Heart right ventricle (tissue), 16 donors: ENCODE data around the gene CACNA2D4. TPM values are rescaled to one million over a fixed set of nuclear protein-coding genes. Genes with fewer than 3 reads are reported as not detected.

ENCODE experiments used
- ATAC-seq, 8 donors: fragments of 200-7000 bp; cut with Tn5 transposase; one replicate each; pipeline ENCODE4 v1.9.1; 2020; ENCODE audit warnings: mild to moderate bottlenecking in 8 of 8, moderate library complexity in 8 of 8, moderate number of reproducible peaks in 1 of 8
- DNase-seq, 2 donors: peaks; one replicate each; pipeline ENCODE4 v3.0.0-alpha.2; 2020
- H3K27ac ChIP-seq, 10 donors: fragments of 200-600 bp; sonication (generic) in 2 of 10; one replicate each; pipeline versions ENCODE4 v1.5.0 to v1.8.0; 2020 to 2022; ENCODE audit warnings: mild to moderate bottlenecking in 3 of 10
- H3K27me3 ChIP-seq, 7 donors: fragments of 200-600 bp; one replicate each; pipeline ENCODE4 v1.8.0; 2021 to 2022; ENCODE audit warnings: mild to moderate bottlenecking in 2 of 7
- H3K36me3 ChIP-seq, 9 donors: fragments of 200-600 bp; sonication (generic) in 1 of 9; one replicate each; pipeline versions ENCODE4 v1.5.0 to v1.8.0; 2020 to 2022; ENCODE audit warnings: mild to moderate bottlenecking in 2 of 9
- H3K4me1 ChIP-seq, 9 donors: fragments of 200-600 bp; sonication (generic) in 1 of 9; one replicate each; pipeline versions ENCODE4 v1.5.0 to v1.8.0; 2020 to 2022; ENCODE audit warnings: mild to moderate bottlenecking in 4 of 9
- H3K4me3 ChIP-seq, 10 donors: fragments of 200-600 bp; sonication (generic) in 2 of 10; one replicate each; pipeline versions ENCODE4 v1.5.0 to v1.8.0; 2020 to 2022; ENCODE audit warnings: mild to moderate bottlenecking in 7 of 10, moderate library complexity in 2 of 10
- H3K9me3 ChIP-seq, 11 donors: fragments of 200-600 bp in 10 of 11; sonication (generic) in 2 of 11; one replicate each; pipeline versions ENCODE4 v1.5.0 to v1.8.0; 2013 to 2022; ENCODE audit warnings: mild to moderate bottlenecking in 2 of 11, control low read depth in 1 of 11, moderate library complexity in 1 of 11
- CTCF ChIP-seq, 9 donors: fragments of 200-600 bp; sonication (generic) in 2 of 9; IDR thresholded peaks; one replicate each; pipeline versions ENCODE4 v1.5.0 to v1.8.0; 2021 to 2022; ENCODE audit warnings: antibody characterized with exemption in 9 of 9, mild to moderate bottlenecking in 5 of 9, moderate library complexity in 1 of 9
- WGBS, 2 donors: extraction: QIAGEN DNeasy Blood & Tissue Kit; methylation state at CpG; one replicate each; pipeline ENCODE4 v1.1.7; 2013; ENCODE audit warnings: inconsistent platforms in 1 of 2; 5-methylcytosine and 5-hydroxymethylcytosine counted together
- intact Hi-C, 10 donors: fragments of 100-400 bp; cut with DNase I; formaldehyde crosslinking; loops; one replicate each; pipeline versions ENCODE4 v1.11.1 to v1.14.2; 2022
- polyA plus RNA-seq, 2 donors: library from polyadenylated mRNA; stranded (reverse); fragments of 200-250 nt; gene quantifications; one replicate each; pipeline ENCODE4 v1.2.3, GENCODE V29; 2013
- total RNA-seq, 10 donors: library from RNA; stranded (reverse); fragmentation: NEBNext Ultra II Directional in 3 of 10; extraction: Animal tissue kit (Norgen Biotek cat#: 25700) in 3 of 10; gene quantifications; one replicate each; pipeline versions ENCODE4 v1.2.1 to v1.2.4, GENCODE V29; 2021 to 2023
- donor health status: Arrhythmogenic right ventricular cardiomyopathy.
- donor health status: ischemic (EF 13 %, LVEDD 7.1; RV severe dilation, severe dysfunction).
- donor health status: healthy with polysubstance abuse.
- donor health status: DM: no; HTN: yes; CAD: no.
- donor health status: DM: no; HTN: no; CAD: no.
- donor health status: ischemic (EF 25% LVEDD 6.9; RV normal size, moderate dysfunction).
- donor health status: ischemic (EF 25% LVEDD 5.7; RV mildly dilated, moderate dysfunction).
- donor health status: healthy.
- donor health status: DM: yes; HTN: yes; CAD: no.
- donor health status: Ischemic cardiomyopathy.
- donor health status: ischemic (EF 35%, LVEDD 5.7; RV mildly dilated, moderate dysfunction).
- donor health status: nonischemic (EF 11% LVEDD 7.7; RV severe dilation, severe dysfunction).
- donor health status: DM: yes; HTN: yes; CAD: no.
- donor health status: PGD.
- donor health status: ischemic (EF 29% LVEDD 5.4; RV normal size, mild dysfunction).
- donor health status: nonischemic (EF 23%, LVEDD 6.1; RV moderate dilation, normal function).

CACNA2D4 gene
- total and polyA plus RNA-seq, 12 donors, result 0.19 to 6.2 (median 0.95) TPM

GRCh38 chr12:1914114-1914911 lies 4.1 kb downstream of the CACNA2D4 start:
- Histone ChIP-seq H3K27me3 (peaks cover 0 to 12% (median 0%) of the 10 kb centered on the region in 7 donors), H3K4me1 (peaks cover 5 to 20% (median 15%) of the 10 kb centered on the region in 9 donors), H3K4me3 (no peak overlapping the region), H3K36me3 (no peaks in the 10 kb centered on the region), H3K27ac (no peak overlapping the region), H3K9me3 (no peaks in the 10 kb centered on the region)
- intact Hi-C loops, result loop anchor here in 1 of 10 donors (5.0 kb wide), 1 partner anchor 82 kb away; no protein-coding TSS in a partner anchor
- no peak for ATAC-seq
- TF ChIP-seq CTCF (IDR thresholded peaks at IDR 0.05), result no peak
- no peak for DNase-seq
- WGBS, 2 donors, result 86 to 89% methylated on average over 17 of the region's 17 CpGs

- H3K4me1 ChIP-seq, result peaks cover 5 to 20% (median 13%) of the 10 kb centered on the region in 9 donors
- intact Hi-C loops, result loop anchor here in 1 of 10 donors (5.0 kb wide), 1 partner anchor 81 kb away; no protein-coding TSS in a partner anchor
- 72 to 79% methylated on average over 12 of the region's 12 CpGs for WGBS, 2 donors
- ATAC-seq, result no peak
- H3K27me3 ChIP-seq, result peaks cover 0 to 12% (median 0%) of the 10 kb centered on the region in 7 donors
- no peaks in the 10 kb centered on the region for H3K9me3 ChIP-seq
- no peak overlapping the region for H3K27ac ChIP-seq
- no peak for TF ChIP-seq CTCF (IDR thresholded peaks at IDR 0.05)
- DNase-seq, result no peak
- H3K4me3 ChIP-seq, result no peak overlapping the region
- no peaks in the 10 kb centered on the region for H3K36me3 ChIP-seq
Measured at GRCh38 chr12:1913377-1914113, 4.9 kb downstream of the CACNA2D4 start.

GRCh38 chr12:1912580-1913376 lies 5.7 kb downstream of the CACNA2D4 start:
- 75 to 83% methylated on average over 18 of the region's 18 CpGs for WGBS, 2 donors
- intact Hi-C loops, result loop anchor here in 1 of 10 donors (5.0 kb wide), 1 partner anchor 80 kb away; no protein-coding TSS in a partner anchor
- H3K27me3 ChIP-seq, result peaks cover 0 to 12% (median 5%) of the 10 kb centered on the region in 7 donors
- H3K36me3 ChIP-seq, result no peaks in the 10 kb centered on the region
- no peak overlapping the region for H3K4me3 ChIP-seq
- H3K9me3 ChIP-seq, result no peaks in the 10 kb centered on the region
- peaks cover 6 to 23% (median 13%) of the 10 kb centered on the region in 9 donors for H3K4me1 ChIP-seq
- ATAC-seq (no peak), DNase-seq (no peak)
- H3K27ac ChIP-seq, result no peak overlapping the region
- no peak for TF ChIP-seq CTCF (IDR thresholded peaks at IDR 0.05)
